Astrocyte (in vitro differentiated cells and primary cell): ENCODE measurements around the gene AKR1C3. TPM values are rescaled to one million over a fixed set of nuclear protein-coding genes. Genes with fewer than 3 reads are reported as not detected.

Experiments
- DNase-seq: peaks from one replicate; pipeline ENCODE4 v3.0.0-alpha.2; 2010; ENCODE audit warnings: low read depth
- FAIRE-seq: peaks from 2 replicates; lab custom pipeline; 2011; peaks lifted over from hg19 to GRCh38; lab: Jason Lieb, UNC
- H2AFZ ChIP-seq: 2 replicates; pipeline ENCODE4 v1.6.0; 2012; ENCODE audit warnings: low read depth, low read length, inconsistent platforms
- H3K27ac ChIP-seq: 2 replicates; pipeline ENCODE4 v1.5.1; 2011; ENCODE audit warnings: low read depth, low read length, inconsistent platforms
- H3K27me3 ChIP-seq: 2 replicates; pipeline ENCODE4 v1.6.0; 2011; ENCODE audit warnings: low read length, inconsistent platforms; ENCODE audit not compliant: insufficient read depth
- H3K36me3 ChIP-seq: 2 replicates; pipeline ENCODE4 v1.5.1; 2011; ENCODE audit warnings: low read length, inconsistent platforms; ENCODE audit not compliant: insufficient read depth
- H3K4me1 ChIP-seq: 2 replicates; pipeline ENCODE4 v1.5.1; 2011; ENCODE audit warnings: low read length, inconsistent platforms; ENCODE audit not compliant: insufficient read depth
- H3K4me2 ChIP-seq: 2 replicates; pipeline ENCODE4 v1.6.0; 2012; ENCODE audit warnings: low read length, inconsistent platforms
- H3K4me3 ChIP-seq: 2 replicates; pipeline ENCODE4 v1.5.1; 2011; ENCODE audit warnings: low read depth, mild to moderate bottlenecking, low read length, inconsistent platforms; ENCODE audit not compliant: insufficient read depth
- H3K79me2 ChIP-seq: 2 replicates; pipeline ENCODE4 v1.6.0; 2012; ENCODE audit warnings: mild to moderate bottlenecking, low read length, inconsistent platforms; ENCODE audit not compliant: insufficient read depth
- H3K9ac ChIP-seq: 2 replicates; pipeline ENCODE4 v1.6.0; 2012; ENCODE audit warnings: mild to moderate bottlenecking, low read length, inconsistent platforms
- H3K9me3 ChIP-seq: 2 replicates; pipeline ENCODE4 v1.5.1; 2012; ENCODE audit warnings: low read depth, mild to moderate bottlenecking, low read length, inconsistent platforms; ENCODE audit not compliant: insufficient read depth
- H4K20me1 ChIP-seq: 2 replicates; pipeline ENCODE4 v1.6.0; 2012; ENCODE audit warnings: low read length, inconsistent platforms; ENCODE audit not compliant: insufficient read depth
- H3K27ac Mint-ChIP-seq: one replicate; pipeline ENCODE4 v1.8.0; 2021; ENCODE audit warnings: mild to moderate bottlenecking, mixed read lengths; ENCODE audit not compliant: unreplicated experiment
- H3K27me3 Mint-ChIP-seq: one replicate; pipeline ENCODE4 v1.8.0; 2021; ENCODE audit warnings: low read depth, mixed read lengths; ENCODE audit not compliant: unreplicated experiment
- H3K36me3 Mint-ChIP-seq: one replicate; pipeline ENCODE4 v1.8.0; 2021; ENCODE audit warnings: low read depth, mixed read lengths; ENCODE audit not compliant: unreplicated experiment
- H3K4me1 Mint-ChIP-seq: one replicate; pipeline ENCODE4 v1.8.0; 2021; ENCODE audit warnings: low read depth, mixed read lengths; ENCODE audit not compliant: unreplicated experiment
- H3K4me3 Mint-ChIP-seq: one replicate; pipeline ENCODE4 v1.8.0; 2021; ENCODE audit warnings: mild to moderate bottlenecking, moderate library complexity, mixed read lengths; ENCODE audit not compliant: unreplicated experiment
- H3K9me3 Mint-ChIP-seq: one replicate; pipeline ENCODE4 v1.8.0; 2021; ENCODE audit warnings: mild to moderate bottlenecking, mixed read lengths; ENCODE audit not compliant: unreplicated experiment
- EZH2 ChIP-seq: IDR thresholded peaks from 2 replicates; pipeline ENCODE4 v1.6.1; 2012; ENCODE audit warnings: mild to moderate bottlenecking, low read length, inconsistent platforms; ENCODE audit not compliant: insufficient read depth
- total RNA-seq: library from RNA; stranded (reverse); gene quantifications from 2 replicates; pipeline ENCODE4 v1.2.1, GENCODE V29; 2021
- TF ChIP-seq, protein P1 (sequence below): IDR thresholded peaks from 2 replicates; pipeline ENCODE4 v1.5.1; 2011; ENCODE audit warnings: low read depth, mild to moderate bottlenecking, inconsistent platforms, low read length, moderate library complexity; ENCODE audit not compliant: insufficient read depth

AKR1C3 gene
- total RNA-seq, 1 donor from 2014 or later = 0.43 TPM

DNA sequence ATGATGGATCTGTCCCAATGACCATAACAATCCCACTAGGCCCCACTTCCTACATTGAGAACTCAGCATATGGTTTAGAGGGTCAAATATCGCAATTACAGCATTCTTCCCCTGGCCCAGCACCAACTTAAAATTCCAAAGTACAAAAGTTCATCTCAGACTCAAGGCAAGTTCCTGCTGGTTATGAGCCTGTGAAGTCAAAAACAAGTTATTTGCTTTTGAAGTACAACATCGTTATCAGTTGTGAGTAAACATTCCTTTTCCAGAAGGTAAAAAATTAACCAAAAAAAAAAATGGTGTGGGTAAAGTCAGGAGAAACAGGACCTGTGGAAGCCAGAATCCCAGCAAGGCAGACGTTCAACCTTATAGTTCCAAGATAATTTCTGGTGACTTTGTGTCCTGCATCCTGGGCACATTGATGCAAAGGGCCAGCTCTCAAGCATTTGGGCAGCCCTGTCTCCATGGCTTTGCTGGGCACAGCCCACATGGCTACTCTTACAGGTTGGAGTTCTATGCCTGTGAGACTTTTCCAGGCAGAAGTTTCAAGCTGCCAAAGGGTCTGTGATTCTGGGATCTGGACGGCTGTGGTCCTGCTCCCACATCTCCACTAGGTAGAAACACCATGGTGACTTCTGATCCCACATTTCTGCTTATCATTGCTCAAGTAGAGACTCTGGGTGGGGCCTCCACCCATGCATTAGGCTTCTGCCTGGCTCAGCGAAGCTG lies 53.2 kb downstream of the AKR1C3 start:
- Histone ChIP-seq H3K79me2 (no peaks in the 10 kb centered on the region), H3K4me1 (no peaks in the 10 kb centered on the region), H3K4me2 (no peak overlapping the region), H4K20me1 (no peaks in the 10 kb centered on the region), H3K9me3 (no peaks in the 10 kb centered on the region), H3K36me3 (no peaks in the 10 kb centered on the region), H2AFZ (no peak overlapping the region), H3K9ac (no peak overlapping the region), H3K4me3 (no peak overlapping the region), H3K27me3 (no peaks in the 10 kb centered on the region), H3K27ac (no peak overlapping the region)
- no peak for DNase-seq
- Mint-ChIP-seq H3K4me1 (no peaks in the 10 kb centered on the region), H3K27ac (no peak overlapping the region), H3K36me3 (no peaks in the 10 kb centered on the region), H3K9me3 (no peaks in the 10 kb centered on the region), H3K27me3 (no peaks in the 10 kb centered on the region), H3K4me3 (no peak overlapping the region)
- no peak for TF ChIP-seq EZH2
- TF ChIP-seq, protein P1, sequence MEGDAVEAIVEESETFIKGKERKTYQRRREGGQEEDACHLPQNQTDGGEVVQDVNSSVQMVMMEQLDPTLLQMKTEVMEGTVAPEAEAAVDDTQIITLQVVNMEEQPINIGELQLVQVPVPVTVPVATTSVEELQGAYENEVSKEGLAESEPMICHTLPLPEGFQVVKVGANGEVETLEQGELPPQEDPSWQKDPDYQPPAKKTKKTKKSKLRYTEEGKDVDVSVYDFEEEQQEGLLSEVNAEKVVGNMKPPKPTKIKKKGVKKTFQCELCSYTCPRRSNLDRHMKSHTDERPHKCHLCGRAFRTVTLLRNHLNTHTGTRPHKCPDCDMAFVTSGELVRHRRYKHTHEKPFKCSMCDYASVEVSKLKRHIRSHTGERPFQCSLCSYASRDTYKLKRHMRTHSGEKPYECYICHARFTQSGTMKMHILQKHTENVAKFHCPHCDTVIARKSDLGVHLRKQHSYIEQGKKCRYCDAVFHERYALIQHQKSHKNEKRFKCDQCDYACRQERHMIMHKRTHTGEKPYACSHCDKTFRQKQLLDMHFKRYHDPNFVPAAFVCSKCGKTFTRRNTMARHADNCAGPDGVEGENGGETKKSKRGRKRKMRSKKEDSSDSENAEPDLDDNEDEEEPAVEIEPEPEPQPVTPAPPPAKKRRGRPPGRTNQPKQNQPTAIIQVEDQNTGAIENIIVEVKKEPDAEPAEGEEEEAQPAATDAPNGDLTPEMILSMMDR = no peak
- no peak for FAIRE-seq

DNA sequence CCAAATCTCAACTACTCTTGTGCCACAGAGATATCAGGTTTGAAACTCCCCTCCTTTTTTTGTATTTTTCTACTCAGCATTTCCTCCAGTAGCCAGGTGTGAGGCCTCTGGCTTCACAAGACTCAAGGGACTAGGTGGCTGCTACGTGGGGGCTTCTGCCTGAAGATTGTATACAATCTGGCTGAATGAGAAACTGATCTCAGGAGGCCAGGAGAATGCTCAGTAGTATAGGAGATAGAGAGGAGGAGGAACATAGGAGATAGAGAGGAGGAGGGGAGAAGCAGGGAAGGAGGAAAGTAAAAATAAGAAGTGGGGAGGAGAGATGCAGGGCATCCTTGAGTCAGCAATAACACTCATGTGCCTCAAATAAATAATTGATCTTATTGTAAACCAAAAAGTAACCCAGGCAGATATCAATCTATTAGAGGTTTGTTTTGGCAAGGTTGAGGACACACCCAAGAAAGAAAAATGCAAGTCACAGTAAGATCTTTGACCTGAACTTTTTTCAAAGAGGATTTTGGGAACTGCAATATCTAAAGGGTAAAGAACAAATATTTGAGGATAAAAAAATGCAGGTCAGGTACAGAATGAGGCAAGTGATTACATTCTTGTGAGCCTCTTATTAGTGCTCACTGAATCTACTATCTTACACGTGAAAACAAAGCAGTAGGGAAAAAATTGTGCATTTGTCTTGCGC lies 53.9 kb downstream of the AKR1C3 start:
- no peaks in the 10 kb centered on the region for H3K9me3 ChIP-seq
- H3K4me3 ChIP-seq = no peak overlapping the region
- Mint-ChIP-seq H3K4me3 (no peak overlapping the region), H3K27ac (no peak overlapping the region), H3K4me1 (no peaks in the 10 kb centered on the region), H3K36me3 (no peaks in the 10 kb centered on the region), H3K27me3 (no peaks in the 10 kb centered on the region), H3K9me3 (no peaks in the 10 kb centered on the region)
- no peaks in the 10 kb centered on the region for H4K20me1 ChIP-seq
- DNase-seq (no peak), FAIRE-seq (no peak)
- no peak overlapping the region for H3K9ac ChIP-seq
- H3K27ac ChIP-seq = no peak overlapping the region
- no peaks in the 10 kb centered on the region for H3K79me2 ChIP-seq
- TF ChIP-seq, protein P1 = no peak
- TF ChIP-seq EZH2 = no peak
- H2AFZ ChIP-seq = no peak overlapping the region
- H3K36me3 ChIP-seq = no peaks in the 10 kb centered on the region
- H3K27me3 ChIP-seq = no peaks in the 10 kb centered on the region
- H3K4me2 ChIP-seq = no peak overlapping the region
- H3K4me1 ChIP-seq = no peaks in the 10 kb centered on the region

DNA sequence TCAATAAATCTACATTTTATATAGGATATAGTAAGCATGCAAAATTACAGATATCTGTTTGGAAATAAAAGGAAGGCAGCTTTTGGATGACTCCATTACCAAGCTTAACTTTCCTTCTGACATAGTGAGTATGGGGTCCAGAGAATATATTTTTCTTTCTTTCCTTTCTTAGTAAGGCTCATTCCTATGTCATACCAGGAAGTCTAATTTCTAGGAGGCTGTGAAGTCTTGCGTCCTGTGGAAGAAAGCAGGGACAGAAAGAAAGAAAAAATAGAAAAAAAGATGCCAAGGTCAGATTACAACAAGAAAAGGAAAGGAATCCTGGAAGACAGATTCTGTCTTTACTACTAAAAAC lies 54.4 kb downstream of the AKR1C3 start:
- Histone ChIP-seq H3K4me1 (no peaks in the 10 kb centered on the region), H3K4me2 (no peak overlapping the region), H3K79me2 (no peaks in the 10 kb centered on the region), H3K9ac (no peak overlapping the region), H3K36me3 (no peaks in the 10 kb centered on the region), H4K20me1 (no peaks in the 10 kb centered on the region), H3K27ac (no peak overlapping the region), H2AFZ (no peak overlapping the region), H3K9me3 (no peaks in the 10 kb centered on the region), H3K27me3 (no peaks in the 10 kb centered on the region), H3K4me3 (no peak overlapping the region)
- TF ChIP-seq EZH2 = no peak
- TF ChIP-seq, protein P1 = no peak
- Mint-ChIP-seq H3K9me3 (no peaks in the 10 kb centered on the region), H3K36me3 (no peaks in the 10 kb centered on the region), H3K4me1 (no peaks in the 10 kb centered on the region), H3K27me3 (no peaks in the 10 kb centered on the region), H3K4me3 (no peak overlapping the region), H3K27ac (no peak overlapping the region)
- FAIRE-seq = no peak
- DNase-seq = no peak
